H9 (cell line): Measurements from ENCODE around the gene C4orf36. TPM values are rescaled to one million over a fixed set of nuclear protein-coding genes. Genes with fewer than 3 reads are reported as not detected.

ENCODE experiments used
- DNase-seq: peaks from one replicate; pipeline ENCODE4 v3.0.0-alpha.2; 2017
- H2AFZ ChIP-seq: one replicate; pipeline ENCODE4 v1.6.1; 2013; ENCODE audit warnings: mild to moderate bottlenecking, low read length, control low read depth, moderate library complexity
- H2AK5ac ChIP-seq: 2 replicates; pipeline ENCODE4 v1.6.1; 2013; ENCODE audit warnings: low read length, control low read depth, mixed read lengths; ENCODE audit not compliant: insufficient read length
- H2BK120ac ChIP-seq: one replicate; pipeline ENCODE4 v1.6.1; 2013; ENCODE audit warnings: low read depth, mild to moderate bottlenecking, low read length, control low read depth, inconsistent platforms; ENCODE audit not compliant: poor library complexity, severe bottlenecking
- H2BK12ac ChIP-seq: 2 replicates; pipeline ENCODE4 v1.6.1; 2013; ENCODE audit warnings: low read length, control low read depth, mixed read lengths, low read depth; ENCODE audit not compliant: insufficient read length
- H2BK15ac ChIP-seq: 2 replicates; pipeline ENCODE4 v1.6.1; 2013; ENCODE audit warnings: low read depth, low read length, control low read depth
- H2BK20ac ChIP-seq: one replicate; pipeline ENCODE4 v1.6.1; 2013; ENCODE audit warnings: low read depth, mild to moderate bottlenecking, low read length, control low read depth, inconsistent platforms; ENCODE audit not compliant: poor library complexity, severe bottlenecking
- H2BK5ac ChIP-seq: 2 replicates; pipeline ENCODE4 v1.6.1; 2013; ENCODE audit warnings: low read length, control low read depth, mixed read lengths; ENCODE audit not compliant: insufficient read length
- H3K14ac ChIP-seq: 2 replicates; pipeline ENCODE4 v1.6.1; 2013; ENCODE audit warnings: low read length, control low read depth; ENCODE audit not compliant: insufficient read depth
- H3K18ac ChIP-seq: 2 replicates; pipeline ENCODE4 v1.6.1; 2013; ENCODE audit warnings: low read depth, mild to moderate bottlenecking, mixed read lengths, low read length, control low read depth; ENCODE audit not compliant: insufficient read length
- H3K23ac ChIP-seq: 2 replicates; pipeline ENCODE4 v1.6.1; 2013; ENCODE audit warnings: low read length, control low read depth, mixed read lengths, low read depth; ENCODE audit not compliant: insufficient read length
- H3K23me2 ChIP-seq: 2 replicates; pipeline ENCODE4 v1.6.1; 2013; ENCODE audit warnings: low read depth, mild to moderate bottlenecking, mixed read lengths, low read length, control low read depth; ENCODE audit not compliant: insufficient read length, poor library complexity, severe bottlenecking
- H3K27ac ChIP-seq: 2 replicates; pipeline ENCODE4 v1.5.1; 2013; ENCODE audit warnings: low read length, control low read depth, mixed read lengths, low read depth; ENCODE audit not compliant: insufficient read length
- H3K27me3 ChIP-seq: 2 replicates; pipeline ENCODE4 v1.6.1; 2013; ENCODE audit warnings: low read length, control low read depth, inconsistent platforms; ENCODE audit not compliant: insufficient read depth
- H3K4ac ChIP-seq: 2 replicates; pipeline ENCODE4 v1.6.1; 2013; ENCODE audit warnings: low read depth, mild to moderate bottlenecking, control low read depth, inconsistent platforms, low read length, moderate library complexity
- H3K4me1 ChIP-seq: 2 replicates; pipeline ENCODE4 v1.6.1; 2013; ENCODE audit warnings: low read length, control low read depth, inconsistent platforms; ENCODE audit not compliant: insufficient read depth
- H3K4me2 ChIP-seq: 2 replicates; pipeline ENCODE4 v1.6.1; 2013; ENCODE audit warnings: low read length, control low read depth, mixed read lengths; ENCODE audit not compliant: insufficient read length, insufficient read depth
- H3K56ac ChIP-seq: 2 replicates; pipeline ENCODE4 v1.6.1; 2013; ENCODE audit warnings: low read depth, mild to moderate bottlenecking, mixed read lengths, low read length, control low read depth; ENCODE audit not compliant: insufficient read length
- H3K79me1 ChIP-seq: 2 replicates; pipeline ENCODE4 v1.6.1; 2013; ENCODE audit warnings: low read depth, mild to moderate bottlenecking, moderate library complexity, low read length, control low read depth, inconsistent platforms; ENCODE audit not compliant: insufficient read depth, poor library complexity, severe bottlenecking
- H3K79me2 ChIP-seq: 2 replicates; pipeline ENCODE4 v1.6.1; 2013; ENCODE audit warnings: low read length, control low read depth, inconsistent platforms; ENCODE audit not compliant: insufficient read depth
- H3K9ac ChIP-seq: 2 replicates; pipeline ENCODE4 v1.6.1; 2013; ENCODE audit warnings: low read length, control low read depth, mixed read lengths; ENCODE audit not compliant: insufficient read length; ENCODE audit errors: extremely low read depth
- H3K9me3 ChIP-seq: one replicate; pipeline ENCODE4 v1.6.1; 2013; ENCODE audit warnings: low read depth, low read length, inconsistent platforms; ENCODE audit not compliant: control insufficient read depth
- H3T11ph ChIP-seq: one replicate; pipeline ENCODE4 v1.6.1; 2013; ENCODE audit warnings: mild to moderate bottlenecking, low read length, control low read depth, inconsistent platforms
- H4K20me1 ChIP-seq: one replicate; pipeline ENCODE4 v1.6.1; 2013; ENCODE audit not compliant: control insufficient read depth, insufficient read length, insufficient read depth
- H4K5ac ChIP-seq: 2 replicates; pipeline ENCODE4 v1.6.1; 2013; ENCODE audit warnings: low read depth, mild to moderate bottlenecking, mixed read lengths, low read length, control low read depth; ENCODE audit not compliant: insufficient read length
- H4K8ac ChIP-seq: replicated peaks from 2 replicates; pipeline ENCODE4 v1.6.1; 2013; ENCODE audit warnings: low read length, control low read depth, mixed read lengths, low read depth; ENCODE audit not compliant: insufficient read length
- H4K91ac ChIP-seq: 2 replicates; pipeline ENCODE4 v1.6.1; 2013; ENCODE audit warnings: low read depth, mild to moderate bottlenecking, moderate library complexity, mixed read lengths, low read length, control low read depth; ENCODE audit not compliant: insufficient read length
- H3K27ac Mint-ChIP-seq, 3 experiments: 2 replicates in 2 of 3; 3 replicates in 1 of 3; pipeline ENCODE4 v1.8.0; 2020 to 2021; ENCODE audit warnings: mixed read lengths in 3 of 3, mild to moderate bottlenecking in 1 of 3, moderate library complexity in 1 of 3
- H3K27me3 Mint-ChIP-seq: 2 replicates; pipeline ENCODE4 v1.8.0; 2021; ENCODE audit warnings: low read depth, mild to moderate bottlenecking, moderate library complexity, mixed read lengths
- H3K36me3 Mint-ChIP-seq, 3 experiments: 2 replicates in 2 of 3; 3 replicates in 1 of 3; pipeline ENCODE4 v1.8.0; 2020 to 2021; ENCODE audit warnings: low read depth in 3 of 3, mixed read lengths in 3 of 3; ENCODE audit not compliant: insufficient read depth in 1 of 3
- H3K4me1 Mint-ChIP-seq, 2 experiments: 2 replicates each; pipeline ENCODE4 v1.8.0; 2020; ENCODE audit warnings: mixed read lengths in 2 of 2
- H3K4me3 Mint-ChIP-seq, 2 experiments: 2 replicates in 1 of 2; 3 replicates in 1 of 2; pipeline ENCODE4 v1.8.0; 2020 to 2021; ENCODE audit warnings: mild to moderate bottlenecking in 2 of 2, mixed read lengths in 2 of 2, moderate library complexity in 1 of 2
- H3K9me3 Mint-ChIP-seq, 2 experiments: 2 replicates in 1 of 2; 3 replicates in 1 of 2; pipeline ENCODE4 v1.8.0; 2020; ENCODE audit warnings: mild to moderate bottlenecking in 2 of 2, mixed read lengths in 2 of 2, moderate library complexity in 1 of 2
- CTCF ChIP-seq: fragments of 200-600 bp; sonication (generic); conservative IDR thresholded peaks from 3 replicates; pipeline ENCODE4 v1.8.0; 2021; ENCODE audit warnings: antibody characterized with exemption, mild to moderate bottlenecking
- WGBS: extraction: QIAGEN DNeasy Blood & Tissue Kit; methylation state at CpG from one replicate; pipeline ENCODE4 v1.1.7; 2013; ENCODE audit warnings: missing lambda C conversion rate, low lambda C conversion rate, mixed read lengths; ENCODE audit not compliant: insufficient read length; ENCODE audit errors: extremely low coverage; 5-methylcytosine and 5-hydroxymethylcytosine counted together
- total RNA-seq: library from RNA; stranded (reverse); gene quantifications from 2 replicates; pipeline ENCODE4 v1.2.1, GENCODE V29; 2021

C4orf36 gene
- total RNA-seq, 1 experiment from 2014 or later = 2.2 TPM

DNA sequence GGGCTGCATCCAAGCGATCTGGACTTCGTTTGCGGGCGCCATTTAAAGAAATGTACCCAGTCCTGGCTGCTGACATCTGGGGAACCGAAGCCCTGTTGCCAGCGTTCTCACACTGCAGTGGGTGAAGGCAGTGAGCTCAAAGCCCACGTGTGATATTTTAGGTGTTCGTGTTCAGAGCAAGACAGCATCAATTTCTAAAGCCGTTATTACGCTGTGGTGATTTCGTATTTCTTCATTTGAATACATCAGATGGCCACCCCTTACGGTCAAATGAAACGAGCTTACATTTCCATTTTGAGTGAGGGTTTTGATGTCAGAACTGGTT is 376 bp upstream of the C4orf36 start:
- Histone ChIP-seq H3K56ac (no peak overlapping the region), H2BK15ac (no peak overlapping the region), H3K23me2 (peaks cover 5% of the 10 kb centered on the region), H3K9me3 (no peaks in the 10 kb centered on the region), H2BK20ac (no peak overlapping the region), H2BK12ac (no peak overlapping the region), H3K4ac (no peak overlapping the region; the same call in 1 of the 2 replicates), H2AK5ac (no peak overlapping the region), H2AFZ (peak overlapping the region; percentile 67), H4K20me1 (no peaks in the 10 kb centered on the region), H3K27ac (no peak overlapping the region), H3K79me2 (no peaks in the 10 kb centered on the region), H4K91ac (no peak overlapping the region), H4K8ac (no peak overlapping the region), H3K4me1 (no peaks in the 10 kb centered on the region; the same call in 1 of the 2 replicates), H4K5ac (peak overlapping the region; percentile 44), H2BK120ac (no peak overlapping the region), H3K27me3 (no peaks in the 10 kb centered on the region), H3K23ac (no peak overlapping the region), H3K4me2 (peak overlapping the region; percentile 80), H3T11ph (no peak overlapping the region), H3K14ac (peak overlapping the region; percentile 97), H3K79me1 (no peaks in the 10 kb centered on the region), H3K9ac (peak overlapping the region; percentile 49), H2BK5ac (no peak overlapping the region), H3K18ac (peak overlapping the region; percentile 86)
- peaks cover 0 to 9% (median 2%) of the 10 kb centered on the region in 3 experiments; a peak in 3 of 7 replicates for H3K36me3 Mint-ChIP-seq
- peaks cover 18 to 19% of the 10 kb centered on the region in 2 experiments for H3K4me1 Mint-ChIP-seq
- peak overlapping the region in 2 of 3 experiments; percentile 58 to 61; a peak in 3 of 7 replicates for H3K27ac Mint-ChIP-seq
- no peak for DNase-seq
- peaks cover 15% of the 10 kb centered on the region for H3K27me3 Mint-ChIP-seq
- H3K4me3 Mint-ChIP-seq = peak overlapping the region; percentile 80 to 85
- no CpG with 5 or more reads among the region's 13 CpGs for WGBS
- H3K9me3 Mint-ChIP-seq = no peaks in the 10 kb centered on the region
- no peak for TF ChIP-seq CTCF
